Fibroblast of the aortic adventitia (primary cell): ENCODE measurements around the gene ENOX2. TPM values are rescaled to one million over a fixed set of nuclear protein-coding genes. Genes with fewer than 3 reads are reported as not detected.

Source experiments
- DNase-seq: peaks from one replicate; pipeline ENCODE4 v3.0.0-alpha.2; 2010; ENCODE audit warnings: low read depth
- H3K4me3 ChIP-seq: 2 replicates; pipeline ENCODE4 v1.5.1; 2011; ENCODE audit warnings: low read depth, mild to moderate bottlenecking, control low read depth, low read length, moderate library complexity
- total RNA-seq: library from RNA; depleted of rRNA; stranded (reverse); fragments of >200 nt; gene quantifications from 2 replicates; pipeline ENCODE4 v1.2.3, GENCODE V29; 2012; ENCODE audit warnings: low replicate concordance
- TF ChIP-seq, protein P1 (sequence below): IDR thresholded peaks from 2 replicates; pipeline ENCODE4 v1.5.1; 2011; ENCODE audit warnings: mild to moderate bottlenecking, low read length, control low read depth, inconsistent platforms; ENCODE audit not compliant: insufficient read depth

ENOX2 gene
- total RNA-seq, 1 donor = 13.2 TPM

DNA sequence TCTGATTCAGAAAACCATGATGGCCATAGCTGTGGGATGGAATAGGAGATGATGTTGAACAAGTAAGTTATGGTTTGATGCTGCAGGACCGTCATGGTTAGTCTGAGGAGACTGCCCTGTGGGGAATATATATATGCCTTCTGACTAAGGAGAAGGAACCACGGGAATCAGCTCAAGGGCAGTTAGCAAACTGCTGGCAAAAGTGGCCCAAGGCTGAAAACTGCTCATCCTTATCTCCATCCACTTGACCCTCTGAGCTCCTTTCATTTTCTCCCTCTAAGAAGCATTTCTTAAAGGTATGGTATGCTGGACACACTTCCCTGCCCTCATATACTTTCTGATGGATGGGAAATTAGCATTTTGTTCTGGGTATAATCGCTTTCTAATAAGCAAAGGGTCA lies 161.9 kb downstream of the ENOX2 start:
- TF ChIP-seq, protein P1, sequence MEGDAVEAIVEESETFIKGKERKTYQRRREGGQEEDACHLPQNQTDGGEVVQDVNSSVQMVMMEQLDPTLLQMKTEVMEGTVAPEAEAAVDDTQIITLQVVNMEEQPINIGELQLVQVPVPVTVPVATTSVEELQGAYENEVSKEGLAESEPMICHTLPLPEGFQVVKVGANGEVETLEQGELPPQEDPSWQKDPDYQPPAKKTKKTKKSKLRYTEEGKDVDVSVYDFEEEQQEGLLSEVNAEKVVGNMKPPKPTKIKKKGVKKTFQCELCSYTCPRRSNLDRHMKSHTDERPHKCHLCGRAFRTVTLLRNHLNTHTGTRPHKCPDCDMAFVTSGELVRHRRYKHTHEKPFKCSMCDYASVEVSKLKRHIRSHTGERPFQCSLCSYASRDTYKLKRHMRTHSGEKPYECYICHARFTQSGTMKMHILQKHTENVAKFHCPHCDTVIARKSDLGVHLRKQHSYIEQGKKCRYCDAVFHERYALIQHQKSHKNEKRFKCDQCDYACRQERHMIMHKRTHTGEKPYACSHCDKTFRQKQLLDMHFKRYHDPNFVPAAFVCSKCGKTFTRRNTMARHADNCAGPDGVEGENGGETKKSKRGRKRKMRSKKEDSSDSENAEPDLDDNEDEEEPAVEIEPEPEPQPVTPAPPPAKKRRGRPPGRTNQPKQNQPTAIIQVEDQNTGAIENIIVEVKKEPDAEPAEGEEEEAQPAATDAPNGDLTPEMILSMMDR = no peak
- H3K4me3 ChIP-seq = no peak overlapping the region
- no peak for DNase-seq

DNA sequence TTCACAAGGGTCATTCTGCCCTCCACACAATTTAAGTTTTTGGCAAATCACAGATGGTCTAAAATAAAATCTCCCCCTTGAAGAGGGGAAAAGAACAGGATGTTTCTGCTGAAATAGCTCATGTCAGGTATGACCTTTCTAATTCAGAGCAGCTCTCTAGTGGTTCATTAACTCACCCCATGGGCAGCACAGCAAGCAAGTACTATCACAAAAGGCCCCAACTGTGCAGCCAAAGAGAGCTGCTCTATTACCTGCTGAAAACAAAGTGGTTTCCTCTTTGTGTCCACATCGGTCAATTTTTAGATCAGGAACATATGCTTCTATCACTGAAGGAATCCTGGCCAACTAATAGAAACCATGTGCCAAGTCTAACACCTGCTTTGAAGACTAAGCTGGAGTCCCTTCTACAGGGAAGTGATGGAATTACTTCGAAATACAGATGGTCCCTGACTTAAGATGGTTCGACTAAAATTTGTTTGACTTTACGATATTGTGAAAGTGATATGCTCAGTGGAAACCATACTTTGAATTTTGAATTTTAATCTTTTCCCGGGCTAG lies 164.3 kb downstream of the ENOX2 start:
- TF ChIP-seq, protein P1 = no peak
- no peak for DNase-seq
- no peak overlapping the region for H3K4me3 ChIP-seq

DNA sequence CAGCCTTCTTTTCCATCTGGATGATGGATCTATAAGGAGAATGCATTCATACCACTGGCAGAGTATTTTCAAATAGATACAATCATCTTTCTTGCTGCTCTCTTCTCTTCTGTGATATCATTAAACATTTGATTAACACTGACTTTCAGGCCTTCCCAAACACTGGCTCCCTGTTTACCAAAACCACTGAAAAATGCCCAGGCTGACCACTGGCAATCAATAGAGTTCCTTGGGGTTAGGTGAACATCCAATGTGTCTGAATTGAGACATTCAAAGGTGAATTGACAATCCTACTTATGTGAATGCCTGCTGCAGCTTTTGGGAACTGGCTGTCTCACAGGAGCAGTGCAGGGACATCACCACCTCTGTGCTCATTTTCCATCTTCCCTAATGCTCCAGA lies 168.3 kb downstream of the ENOX2 start:
- TF ChIP-seq, protein P1 = no peak
- H3K4me3 ChIP-seq = no peak overlapping the region
- no peak for DNase-seq

DNA sequence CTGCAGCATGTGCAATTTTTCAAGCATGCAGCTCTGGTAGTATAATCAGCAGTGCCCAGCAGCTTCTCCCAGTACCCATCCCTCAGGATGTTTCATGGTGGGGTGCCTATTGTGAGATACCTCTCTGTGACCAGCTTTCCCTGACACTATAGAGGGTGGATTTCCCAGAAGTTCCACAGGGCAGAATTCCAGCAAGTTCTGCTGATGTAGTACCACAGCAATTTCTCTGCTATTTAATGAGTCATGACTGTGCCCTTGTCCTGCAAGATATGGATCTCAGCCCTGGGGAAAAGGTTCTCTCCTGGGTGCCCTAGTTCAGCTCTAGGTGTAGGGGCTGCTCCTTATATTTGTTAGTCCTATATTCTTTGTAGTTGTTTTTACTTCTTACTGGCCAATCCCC lies 174.8 kb downstream of the ENOX2 start:
- TF ChIP-seq, protein P1 = no peak
- peak; percentile 55 for DNase-seq

DNA sequence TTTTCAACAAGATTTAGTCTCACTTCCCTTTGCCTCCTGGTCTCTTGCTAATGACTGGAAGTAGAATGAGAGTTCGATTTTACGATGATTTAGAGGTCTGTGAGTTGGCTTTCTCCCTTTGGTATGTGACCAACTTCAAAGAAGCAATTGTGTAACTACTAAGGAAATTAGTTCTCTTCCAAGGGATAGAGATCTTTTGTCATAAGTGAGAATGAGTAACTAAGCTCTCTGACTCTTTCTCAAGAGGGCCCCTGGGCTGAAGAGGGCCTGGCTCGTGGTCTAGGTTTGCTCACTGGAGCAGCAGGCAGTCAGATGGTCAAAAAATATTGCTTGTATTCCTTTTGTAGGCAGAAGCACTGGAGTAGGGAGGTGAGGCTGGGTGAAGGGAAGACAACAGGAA lies 176.3 kb downstream of the ENOX2 start:
- DNase-seq = peak; percentile 66
- TF ChIP-seq, protein P1 = no peak
- H3K4me3 ChIP-seq = no peak overlapping the region

More for the DNA sequence above, 174.8 kb downstream of the ENOX2 start:
- no peak overlapping the region for H3K4me3 ChIP-seq

DNA sequence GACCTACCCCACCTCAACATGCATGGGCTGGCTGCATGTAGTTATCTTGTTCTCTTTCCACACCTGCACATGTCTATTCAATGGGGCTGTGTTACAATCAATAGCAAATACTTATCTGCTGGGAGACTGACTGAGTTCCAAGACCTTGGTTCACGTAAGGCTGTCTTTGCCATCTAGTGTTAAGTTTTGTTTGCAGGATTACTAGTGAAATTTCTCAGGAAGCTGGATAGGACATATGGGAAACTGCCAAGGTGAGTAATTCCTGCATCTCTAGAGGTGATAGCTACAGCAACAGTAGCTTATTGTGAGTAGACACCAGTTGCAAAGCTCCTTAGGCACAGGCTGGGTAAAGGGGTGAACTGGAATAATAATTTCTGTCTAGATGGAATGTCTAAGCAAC lies 177.5 kb downstream of the ENOX2 start:
- TF ChIP-seq, protein P1 = no peak
- peak; percentile 6 for DNase-seq
- no peak overlapping the region for H3K4me3 ChIP-seq

DNA sequence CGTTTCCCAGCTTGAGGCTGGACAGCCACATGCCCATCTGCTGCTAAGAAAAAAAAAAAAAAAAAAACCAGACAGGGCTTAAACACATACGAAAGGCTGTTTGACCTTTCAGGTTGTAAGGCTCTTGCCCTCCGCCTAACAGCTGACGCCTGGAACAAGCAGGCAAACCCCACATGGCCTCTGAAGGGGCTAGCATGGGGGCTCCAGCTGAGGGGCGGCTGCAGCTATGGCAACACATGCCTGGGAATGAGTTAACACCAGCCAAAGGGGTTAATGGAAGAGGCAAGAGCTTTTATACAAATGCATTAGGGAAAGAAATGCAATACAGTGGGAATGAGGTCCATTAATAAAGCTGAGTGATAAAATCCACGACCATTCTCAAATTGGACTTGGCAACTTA lies 183.6 kb downstream of the ENOX2 start:
- no peak for DNase-seq
- H3K4me3 ChIP-seq = no peak overlapping the region
- TF ChIP-seq, protein P1 = no peak
